ENCODE measurements around the gene CAPN2.

The CAPN2 gene

GRCh38 chr1:223793716-223794115 is 81.4 kb downstream of the CAPN2 start:
- no peak overlapping the region for H3K9ac ChIP-seq

GRCh38 chr1:223794136-223794880 is 82.0 kb downstream of the CAPN2 start:
- no peaks in the 10 kb centered on the region for H3K36me3 ChIP-seq (ENCODE audit: insufficient read depth)
- no peaks in the 10 kb centered on the region for H3K27me3 ChIP-seq (ENCODE audit: insufficient read depth, low read depth)
- H3K4me1 ChIP-seq (ENCODE audit: low read depth, poor library complexity, severe bottlenecking): no peaks in the 10 kb centered on the region
- no peaks in the 10 kb centered on the region for H4K20me1 ChIP-seq (ENCODE audit: insufficient read depth)
- H3K79me2 ChIP-seq (ENCODE audit: insufficient read depth, low read depth): no peaks in the 10 kb centered on the region
- H3K4me3 ChIP-seq (IDR thresholded peaks at IDR 0.05; ENCODE audit: insufficient read depth, low read depth, low read length): no peak overlapping the region
- no peak for TF ChIP-seq CTCF (conservative IDR thresholded peaks at IDR 0.05; ENCODE audit: low read depth, low read length)
- no peak overlapping the region for H3K9ac ChIP-seq
- no peak overlapping the region for H2AFZ ChIP-seq (ENCODE audit: low read depth)
- H3K27ac ChIP-seq: no peak overlapping the region
- H3K4me2 ChIP-seq: no peak overlapping the region

More at GRCh38 chr1:223793716-223794115, 81.4 kb downstream of the CAPN2 start:
- Histone ChIP-seq H4K20me1 (ENCODE audit: insufficient read depth) (no peaks in the 10 kb centered on the region), H2AFZ (ENCODE audit: low read depth) (no peak overlapping the region), H3K27me3 (ENCODE audit: insufficient read depth, low read depth) (no peaks in the 10 kb centered on the region), H3K4me2 (no peak overlapping the region), H3K79me2 (ENCODE audit: insufficient read depth, low read depth) (no peaks in the 10 kb centered on the region), H3K27ac (no peak overlapping the region), H3K4me1 (ENCODE audit: low read depth, poor library complexity, severe bottlenecking) (no peaks in the 10 kb centered on the region), H3K36me3 (ENCODE audit: insufficient read depth) (no peaks in the 10 kb centered on the region), H3K4me3 (IDR thresholded peaks at IDR 0.05; ENCODE audit: insufficient read depth, low read depth, low read length) (no peak overlapping the region)
- no peak for TF ChIP-seq CTCF (conservative IDR thresholded peaks at IDR 0.05; ENCODE audit: low read depth, low read length)

- H3K27me3 ChIP-seq (ENCODE audit: insufficient read depth, low read depth): no peaks in the 10 kb centered on the region
- no peak overlapping the region for H3K9ac ChIP-seq
- no peak overlapping the region for H3K27ac ChIP-seq
- no peak for TF ChIP-seq CTCF (conservative IDR thresholded peaks at IDR 0.05; ENCODE audit: low read depth, low read length)
- no peaks in the 10 kb centered on the region for H3K4me1 ChIP-seq (ENCODE audit: low read depth, poor library complexity, severe bottlenecking)
- H3K36me3 ChIP-seq (ENCODE audit: insufficient read depth): peaks cover 5% of the 10 kb centered on the region; the same call in 1 of the 2 replicates
- H4K20me1 ChIP-seq (ENCODE audit: insufficient read depth): no peaks in the 10 kb centered on the region
- no peak overlapping the region for H3K4me2 ChIP-seq
- H2AFZ ChIP-seq (ENCODE audit: low read depth): no peak overlapping the region
- no peaks in the 10 kb centered on the region for H3K79me2 ChIP-seq (ENCODE audit: insufficient read depth, low read depth)
- no peak overlapping the region for H3K4me3 ChIP-seq (IDR thresholded peaks at IDR 0.05; ENCODE audit: insufficient read depth, low read depth, low read length)
Observed at GRCh38 chr1:223796210-223796609, 83.9 kb downstream of the CAPN2 start.

GRCh38 chr1:223802032-223802431 is 89.7 kb downstream of the CAPN2 start:
- Histone ChIP-seq H3K4me3 (IDR thresholded peaks at IDR 0.05; ENCODE audit: insufficient read depth, low read depth, low read length) (no peak overlapping the region), H3K27ac (no peak overlapping the region), H3K4me1 (ENCODE audit: low read depth, poor library complexity, severe bottlenecking) (no peaks in the 10 kb centered on the region), H4K20me1 (ENCODE audit: insufficient read depth) (no peaks in the 10 kb centered on the region), H2AFZ (ENCODE audit: low read depth) (no peak overlapping the region), H3K79me2 (ENCODE audit: insufficient read depth, low read depth) (no peaks in the 10 kb centered on the region), H3K27me3 (ENCODE audit: insufficient read depth, low read depth) (no peaks in the 10 kb centered on the region), H3K36me3 (ENCODE audit: insufficient read depth) (peaks cover 5% of the 10 kb centered on the region; the same call in 1 of the 2 replicates), H3K4me2 (no peak overlapping the region), H3K9ac (no peak overlapping the region)
- no peak for TF ChIP-seq CTCF (conservative IDR thresholded peaks at IDR 0.05; ENCODE audit: low read depth, low read length)
